SK-N-SH treated with all-trans-retinoic acid at 6 μM for 48 hours (cell line): ENCODE data around the gene FBXO22.
"Not testable (repeated sequence)": the region's sequence is repeated elsewhere in the genome, so short reads cannot be mapped to it uniquely, and the experiment has no call there.

ENCODE experiments used
- ATAC-seq: fragments of 200-7000 bp; cut with Tn5 transposase; 3 replicates; pipeline ENCODE4 v1.9.1; 2020; ENCODE audit warnings: mild to moderate bottlenecking, moderate library complexity
- ARNTL ChIP-seq: fragments of 450-650 bp; formaldehyde crosslinking; IDR thresholded peaks from 2 replicates; pipeline ENCODE4 v1.5.0; 2020; ENCODE audit warnings: low read depth, mild to moderate bottlenecking, moderate library complexity, borderline replicate concordance
- BACH2 ChIP-seq: fragments of 250-450 bp; sonication (Bioruptor Pico); IDR thresholded peaks from 2 replicates; pipeline ENCODE4 v1.9.0; 2021; ENCODE audit warnings: mild to moderate bottlenecking, borderline replicate concordance
- CSDC2 ChIP-seq: fragments of 250-450 bp; sonication (Bioruptor Pico); IDR thresholded peaks from 2 replicates; pipeline ENCODE4 v1.5.0; 2020; ENCODE audit warnings: mild to moderate bottlenecking, moderate library complexity
- GLIS3 ChIP-seq: fragments of 250-450 bp; sonication (Bioruptor Pico); IDR thresholded peaks from 2 replicates; pipeline ENCODE4 v1.5.0; 2020; ENCODE audit warnings: mild to moderate bottlenecking, moderate library complexity
- ISL1 ChIP-seq: fragments of 250-450 bp; sonication (Bioruptor Pico); IDR thresholded peaks from 2 replicates; pipeline ENCODE4 v2.1.2; 2022; ENCODE audit warnings: mild to moderate bottlenecking, moderate library complexity
- OSR1 ChIP-seq: fragments of 250-450 bp; sonication (Bioruptor Pico); IDR thresholded peaks from 2 replicates; pipeline ENCODE4 v1.8.0; 2022; ENCODE audit warnings: moderate library complexity, mild to moderate bottlenecking, inconsistent platforms
- PPARA ChIP-seq: fragments of 250-450 bp; sonication (Bioruptor Pico); IDR thresholded peaks from 2 replicates; pipeline ENCODE4 v1.5.0; 2020; ENCODE audit warnings: mild to moderate bottlenecking, borderline replicate concordance
- RARB ChIP-seq: fragments of 250-450 bp; sonication (Bioruptor Pico); IDR thresholded peaks from 2 replicates; pipeline ENCODE4 v1.8.0; 2021; ENCODE audit warnings: mild to moderate bottlenecking, moderate library complexity
- SNAI2 ChIP-seq: fragments of 250-450 bp; sonication (Bioruptor Pico); IDR thresholded peaks from 2 replicates; pipeline ENCODE4 v1.5.0; 2020; ENCODE audit warnings: mild to moderate bottlenecking, moderate library complexity
- TCF4 ChIP-seq: fragments of 250-450 bp; sonication (Bioruptor Pico); IDR thresholded peaks from 2 replicates; pipeline ENCODE4 v1.8.0; 2021; ENCODE audit warnings: mild to moderate bottlenecking, moderate library complexity, borderline replicate concordance
- TOX ChIP-seq: fragments of 250-450 bp; sonication (Bioruptor Pico); IDR thresholded peaks from 2 replicates; pipeline ENCODE4 v1.8.0; 2021; ENCODE audit warnings: mild to moderate bottlenecking, moderate library complexity, borderline replicate concordance
- ZC3H10 ChIP-seq: fragments of 250-450 bp; sonication (Bioruptor Pico); IDR thresholded peaks from 2 replicates; pipeline ENCODE4 v1.5.1; 2021; ENCODE audit warnings: mild to moderate bottlenecking, moderate library complexity
- ZFP3 ChIP-seq: fragments of 250-450 bp; sonication (Bioruptor Pico); IDR thresholded peaks from 2 replicates; pipeline ENCODE4 v1.5.0; 2020; ENCODE audit warnings: mild to moderate bottlenecking, moderate library complexity
- ZFP30 ChIP-seq: fragments of 450-650 bp; formaldehyde crosslinking; IDR thresholded peaks from 2 replicates; pipeline ENCODE4 v1.5.0; 2022; ENCODE audit warnings: mild to moderate bottlenecking, moderate library complexity
- ZNF565 ChIP-seq: fragments of 450-650 bp; formaldehyde crosslinking; conservative IDR thresholded peaks from 2 replicates; pipeline ENCODE4 v1.5.0; 2020; ENCODE audit warnings: low read depth, mild to moderate bottlenecking, moderate library complexity
- ZNF70 ChIP-seq: fragments of 450-650 bp; formaldehyde crosslinking; IDR thresholded peaks from 2 replicates; pipeline ENCODE4 v1.5.0; 2020; ENCODE audit warnings: mild to moderate bottlenecking, moderate library complexity
- ZNF8 ChIP-seq: fragments of 450-650 bp; formaldehyde crosslinking; IDR thresholded peaks from 2 replicates; pipeline ENCODE4 v1.5.0; 2020; ENCODE audit warnings: mild to moderate bottlenecking, moderate library complexity
- TF ChIP-seq, protein P1 (sequence below): fragments of 250-450 bp; sonication (Bioruptor Pico); IDR thresholded peaks from 2 replicates; pipeline ENCODE4 v1.5.1; 2021; ENCODE audit warnings: mild to moderate bottlenecking, moderate library complexity
- TF ChIP-seq, protein P2 (sequence below): fragments of 250-450 bp; sonication (Bioruptor Pico); IDR thresholded peaks from 2 replicates; pipeline ENCODE4 v1.8.0; 2020; ENCODE audit warnings: mild to moderate bottlenecking, moderate library complexity, borderline replicate concordance
- TF ChIP-seq, protein P3 (sequence below): fragments of 250-450 bp; sonication (Bioruptor Pico); IDR thresholded peaks from 2 replicates; pipeline ENCODE4 v1.5.1; 2020; ENCODE audit warnings: low read depth, mild to moderate bottlenecking, moderate library complexity

FBXO22 gene

DNA sequence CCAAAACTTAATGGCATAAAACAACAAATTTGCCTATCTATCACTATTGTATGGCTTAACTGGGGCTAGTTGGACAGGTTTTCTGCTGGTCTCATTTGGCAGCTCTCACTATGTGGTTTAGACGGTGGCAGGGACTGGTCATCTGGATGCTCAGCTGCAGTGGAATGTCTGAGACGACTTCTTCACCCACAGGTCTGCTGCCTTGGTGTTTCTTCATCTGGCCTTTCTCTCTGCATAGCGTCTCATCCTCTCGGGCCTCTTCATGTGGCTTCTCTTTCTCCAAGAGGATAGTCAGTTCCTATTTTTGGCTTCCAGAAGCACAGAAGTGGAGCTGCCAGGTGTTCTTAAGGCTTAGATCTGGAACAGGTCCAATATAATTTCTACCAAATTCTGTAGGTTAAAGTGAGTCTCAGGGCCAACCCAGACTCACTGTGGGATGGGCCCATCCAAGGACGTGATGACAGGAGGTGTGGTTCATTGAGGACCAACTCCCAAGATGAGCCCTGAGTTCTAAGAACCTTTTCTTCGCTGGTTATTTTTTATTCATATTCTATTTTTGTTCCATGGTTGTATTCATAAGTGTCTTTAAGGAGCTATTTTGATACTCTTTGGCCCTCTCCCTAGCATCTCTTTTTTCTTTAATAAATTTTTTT, 41.8 kb upstream of the FBXO22 start:
- TF ChIP-seq ZNF70 (CRISPR knock-in tag): no peak
- ATAC-seq: no peak

DNA sequence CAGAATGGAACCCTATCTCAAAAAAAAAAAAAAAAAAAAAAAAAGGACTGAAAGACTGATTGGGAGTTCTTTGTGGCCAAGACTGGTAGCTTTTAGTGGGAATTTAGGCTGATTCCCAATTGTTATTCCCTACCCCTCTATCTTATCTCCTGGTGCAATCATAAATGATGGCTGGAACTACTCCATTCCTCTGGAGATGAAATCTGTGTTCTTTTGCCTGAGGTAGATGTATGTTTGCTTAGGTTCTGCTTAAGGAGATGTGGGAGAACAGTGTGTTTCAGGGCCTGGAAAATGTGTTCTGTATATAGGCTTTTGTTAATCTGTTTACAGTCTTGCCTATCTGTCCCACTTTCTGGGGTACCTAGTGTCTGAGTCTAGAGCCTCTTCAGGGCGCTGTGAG, 40.9 kb upstream of the FBXO22 start:
- no peak for ATAC-seq
- TF ChIP-seq ARNTL (CRISPR knock-in tag) (no peak), BACH2 (CRISPR knock-in tag) (no peak), ZNF8 (no peak), ZNF565 (CRISPR knock-in tag) (no peak), ZC3H10 (no peak), ZFP3 (CRISPR knock-in tag) (no peak), OSR1 (CRISPR knock-in tag) (no peak), ZFP30 (no peak), TCF4 (CRISPR knock-in tag) (no peak), TOX (no peak)
- TF ChIP-seq, protein P1, sequence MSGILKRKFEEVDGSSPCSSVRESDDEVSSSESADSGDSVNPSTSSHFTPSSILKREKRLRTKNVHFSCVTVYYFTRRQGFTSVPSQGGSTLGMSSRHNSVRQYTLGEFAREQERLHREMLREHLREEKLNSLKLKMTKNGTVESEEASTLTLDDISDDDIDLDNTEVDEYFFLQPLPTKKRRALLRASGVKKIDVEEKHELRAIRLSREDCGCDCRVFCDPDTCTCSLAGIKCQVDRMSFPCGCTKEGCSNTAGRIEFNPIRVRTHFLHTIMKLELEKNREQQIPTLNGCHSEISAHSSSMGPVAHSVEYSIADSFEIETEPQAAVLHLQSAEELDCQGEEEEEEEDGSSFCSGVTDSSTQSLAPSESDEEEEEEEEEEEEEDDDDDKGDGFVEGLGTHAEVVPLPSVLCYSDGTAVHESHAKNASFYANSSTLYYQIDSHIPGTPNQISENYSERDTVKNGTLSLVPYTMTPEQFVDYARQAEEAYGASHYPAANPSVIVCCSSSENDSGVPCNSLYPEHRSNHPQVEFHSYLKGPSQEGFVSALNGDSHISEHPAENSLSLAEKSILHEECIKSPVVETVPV (CRISPR knock-in tag): no peak

DNA sequence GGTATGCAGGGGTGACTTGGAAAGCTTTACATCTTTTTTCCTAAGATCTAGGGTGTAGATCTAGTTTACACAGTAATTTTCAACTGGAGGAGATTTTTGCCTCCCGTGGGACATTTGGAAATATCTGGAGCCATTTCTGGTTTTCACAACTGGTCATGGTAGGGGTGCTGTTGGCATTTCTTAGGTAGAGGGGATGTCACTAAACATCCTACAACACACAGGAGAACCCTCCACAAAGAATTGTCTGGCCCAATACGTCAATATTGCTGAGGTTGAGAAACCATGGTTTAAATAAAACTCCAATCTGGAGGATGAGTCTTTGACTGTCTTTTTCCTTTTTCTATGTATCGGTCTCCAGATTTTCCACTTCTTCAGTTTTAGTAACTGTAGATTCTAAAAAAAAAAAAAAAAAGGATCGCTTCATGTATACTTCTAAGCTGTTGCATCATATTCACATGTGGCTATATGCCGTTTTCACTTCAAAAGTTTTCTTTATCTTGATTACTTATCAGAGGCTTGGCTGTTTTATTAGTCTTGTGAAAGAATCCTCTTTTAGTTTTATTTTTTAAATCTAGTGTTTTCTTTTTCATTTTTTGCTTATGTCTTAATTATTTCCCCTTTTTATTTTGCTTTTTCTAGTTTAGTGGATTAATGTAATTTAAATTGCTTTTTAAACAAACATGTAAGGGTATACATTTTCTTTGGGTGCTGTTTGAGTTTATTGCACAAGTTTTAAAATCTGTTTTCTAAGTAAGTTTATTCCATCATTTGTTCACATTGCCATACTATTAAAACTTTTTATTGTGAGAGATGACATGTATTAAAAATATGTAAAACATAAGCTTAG, 39.2 kb upstream of the FBXO22 start:
- ATAC-seq: no peak
- TF ChIP-seq ZFP3 (CRISPR knock-in tag) (no peak), ZNF8 (no peak), RARB (no peak), ZC3H10 (no peak)

DNA sequence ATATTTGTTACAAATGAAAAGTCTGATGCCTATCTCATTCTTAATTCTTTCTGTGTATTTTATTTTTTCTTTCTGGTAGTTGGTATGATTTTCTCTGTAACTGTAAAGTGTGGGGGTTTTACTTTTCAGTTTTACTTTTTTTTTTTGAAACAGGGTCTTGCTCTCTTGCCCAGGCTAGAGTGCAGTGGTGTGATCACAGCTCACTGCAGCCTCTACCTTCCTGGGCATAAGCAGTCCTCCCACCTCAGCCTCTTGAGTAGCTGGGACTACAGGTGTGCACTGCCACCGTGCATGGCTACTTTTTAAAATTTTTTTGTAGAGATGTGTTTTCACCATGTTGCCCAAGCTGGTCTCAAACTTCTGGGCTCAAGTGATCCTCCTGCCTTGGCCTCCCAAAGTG, 37.6 kb upstream of the FBXO22 start:
- ATAC-seq: not testable (repeated sequence)

DNA sequence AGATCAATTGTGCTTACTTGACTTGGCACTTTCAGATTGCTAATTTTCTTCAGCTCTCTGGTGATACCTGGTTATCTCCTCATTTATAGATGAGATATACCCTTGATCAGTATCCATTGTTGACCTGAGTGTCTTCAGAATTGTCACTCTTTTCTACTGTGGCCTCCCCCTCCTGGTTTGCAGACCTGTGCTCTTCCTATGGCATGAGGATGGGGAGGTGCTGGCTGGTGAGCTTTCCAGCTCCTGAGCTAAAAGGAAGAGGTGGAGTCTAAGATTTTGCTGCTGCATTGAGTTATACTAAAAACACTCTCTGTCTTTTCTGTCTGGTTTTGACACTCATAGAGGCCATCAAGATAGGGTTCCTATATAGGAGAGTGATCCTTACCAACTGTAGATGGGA, 36.8 kb upstream of the FBXO22 start:
- TF ChIP-seq ISL1 (CRISPR knock-in tag): no peak
- no peak for TF ChIP-seq OSR1 (CRISPR knock-in tag)
- no peak for ATAC-seq

DNA sequence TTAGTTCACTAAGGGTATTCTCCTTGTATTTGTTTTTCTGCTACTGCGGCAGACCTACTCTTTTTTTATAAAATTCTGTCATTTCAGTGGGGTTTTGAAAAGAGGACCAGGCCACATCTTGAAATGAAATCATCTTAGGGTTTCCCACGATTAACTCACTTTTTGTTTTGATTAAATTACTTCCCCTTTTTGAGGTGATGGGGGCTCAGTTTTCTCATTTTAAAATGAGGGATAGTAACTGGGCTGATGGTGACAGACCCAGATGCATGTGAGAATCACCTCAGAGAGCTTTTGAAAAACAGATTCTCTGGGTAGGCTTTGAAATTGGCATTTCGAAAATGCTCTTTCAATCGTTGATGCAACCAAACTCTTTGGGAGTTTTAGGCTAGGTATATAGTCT, 36.2 kb upstream of the FBXO22 start:
- ATAC-seq: no peak
- TF ChIP-seq TCF4 (CRISPR knock-in tag) (no peak), SNAI2 (no peak), GLIS3 (CRISPR knock-in tag) (no peak)

DNA sequence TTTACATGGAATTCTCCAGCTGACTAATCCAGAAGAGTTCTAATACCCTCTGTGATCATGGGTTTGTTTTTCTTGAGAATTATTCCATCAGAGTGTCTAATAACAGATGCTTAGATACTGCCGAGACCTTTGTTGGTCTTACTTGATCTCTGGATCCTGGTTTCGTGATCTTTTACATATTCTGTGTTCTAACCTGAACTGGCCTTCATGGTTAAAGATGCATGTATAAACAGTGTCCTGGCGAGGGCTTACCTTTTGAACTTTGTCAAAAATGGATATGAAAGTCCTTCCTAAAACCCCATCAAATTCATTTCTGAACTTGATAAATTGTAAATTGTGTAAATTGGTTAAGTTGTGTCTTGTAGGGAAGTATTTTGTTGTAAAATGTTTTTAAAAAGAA, 35.7 kb upstream of the FBXO22 start:
- no peak for ATAC-seq
- TF ChIP-seq TOX: no peak
- TF ChIP-seq ZC3H10: no peak
- TF ChIP-seq RARB: no peak
- no peak for TF ChIP-seq PPARA (CRISPR knock-in tag)
- TF ChIP-seq ISL1 (CRISPR knock-in tag): no peak
- TF ChIP-seq TCF4 (CRISPR knock-in tag): no peak
- TF ChIP-seq ARNTL (CRISPR knock-in tag): no peak
- no peak for TF ChIP-seq CSDC2 (CRISPR knock-in tag)
- no peak for TF ChIP-seq ZFP30
- TF ChIP-seq SNAI2: no peak
- TF ChIP-seq, protein P2, sequence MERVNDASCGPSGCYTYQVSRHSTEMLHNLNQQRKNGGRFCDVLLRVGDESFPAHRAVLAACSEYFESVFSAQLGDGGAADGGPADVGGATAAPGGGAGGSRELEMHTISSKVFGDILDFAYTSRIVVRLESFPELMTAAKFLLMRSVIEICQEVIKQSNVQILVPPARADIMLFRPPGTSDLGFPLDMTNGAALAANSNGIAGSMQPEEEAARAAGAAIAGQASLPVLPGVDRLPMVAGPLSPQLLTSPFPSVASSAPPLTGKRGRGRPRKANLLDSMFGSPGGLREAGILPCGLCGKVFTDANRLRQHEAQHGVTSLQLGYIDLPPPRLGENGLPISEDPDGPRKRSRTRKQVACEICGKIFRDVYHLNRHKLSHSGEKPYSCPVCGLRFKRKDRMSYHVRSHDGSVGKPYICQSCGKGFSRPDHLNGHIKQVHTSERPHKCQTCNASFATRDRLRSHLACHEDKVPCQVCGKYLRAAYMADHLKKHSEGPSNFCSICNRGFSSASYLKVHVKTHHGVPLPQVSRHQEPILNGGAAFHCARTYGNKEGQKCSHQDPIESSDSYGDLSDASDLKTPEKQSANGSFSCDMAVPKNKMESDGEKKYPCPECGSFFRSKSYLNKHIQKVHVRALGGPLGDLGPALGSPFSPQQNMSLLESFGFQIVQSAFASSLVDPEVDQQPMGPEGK: no peak
- TF ChIP-seq, protein P1 (CRISPR knock-in tag): no peak
- TF ChIP-seq ZNF70 (CRISPR knock-in tag): no peak
- TF ChIP-seq GLIS3 (CRISPR knock-in tag): no peak
- TF ChIP-seq, protein P3, sequence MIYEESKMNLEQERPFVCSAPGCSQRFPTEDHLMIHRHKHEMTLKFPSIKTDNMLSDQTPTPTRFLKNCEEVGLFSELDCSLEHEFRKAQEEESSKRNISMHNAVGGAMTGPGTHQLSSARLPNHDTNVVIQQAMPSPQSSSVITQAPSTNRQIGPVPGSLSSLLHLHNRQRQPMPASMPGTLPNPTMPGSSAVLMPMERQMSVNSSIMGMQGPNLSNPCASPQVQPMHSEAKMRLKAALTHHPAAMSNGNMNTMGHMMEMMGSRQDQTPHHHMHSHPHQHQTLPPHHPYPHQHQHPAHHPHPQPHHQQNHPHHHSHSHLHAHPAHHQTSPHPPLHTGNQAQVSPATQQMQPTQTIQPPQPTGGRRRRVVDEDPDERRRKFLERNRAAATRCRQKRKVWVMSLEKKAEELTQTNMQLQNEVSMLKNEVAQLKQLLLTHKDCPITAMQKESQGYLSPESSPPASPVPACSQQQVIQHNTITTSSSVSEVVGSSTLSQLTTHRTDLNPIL (CRISPR knock-in tag): no peak
- no peak for TF ChIP-seq OSR1 (CRISPR knock-in tag)
